Glutamatergic neuron (in vitro differentiated cells): ENCODE measurements around the gene CDSN. TPM values are rescaled to one million over a fixed set of nuclear protein-coding genes. Genes with fewer than 3 reads are reported as not detected.

Source experiments
- DNase-seq: peaks from one replicate; pipeline ENCODE4 v3.0.0; 2022
- H3K27ac Mint-ChIP-seq: one replicate; pipeline ENCODE4 v1.8.0; 2020; ENCODE audit warnings: mild to moderate bottlenecking, mixed read lengths, inconsistent platforms; ENCODE audit not compliant: unreplicated experiment
- H3K27me3 Mint-ChIP-seq: one replicate; pipeline ENCODE4 v1.8.0; 2020; ENCODE audit warnings: mild to moderate bottlenecking, moderate library complexity, mixed read lengths, inconsistent platforms; ENCODE audit not compliant: unreplicated experiment
- H3K36me3 Mint-ChIP-seq: one replicate; pipeline ENCODE4 v1.8.0; 2020; ENCODE audit warnings: mild to moderate bottlenecking, mixed read lengths, inconsistent platforms; ENCODE audit not compliant: unreplicated experiment
- H3K4me1 Mint-ChIP-seq: one replicate; pipeline ENCODE4 v1.8.0; 2020; ENCODE audit warnings: mild to moderate bottlenecking, low read depth, mixed read lengths, inconsistent platforms; ENCODE audit not compliant: unreplicated experiment
- H3K4me3 Mint-ChIP-seq: one replicate; pipeline ENCODE4 v1.8.0; 2020; ENCODE audit warnings: mild to moderate bottlenecking, mixed read lengths, inconsistent platforms; ENCODE audit not compliant: unreplicated experiment
- H3K9me3 Mint-ChIP-seq: one replicate; pipeline ENCODE4 v1.8.0; 2020; ENCODE audit warnings: mild to moderate bottlenecking, moderate library complexity, mixed read lengths, inconsistent platforms; ENCODE audit not compliant: unreplicated experiment
- total RNA-seq: library from RNA; stranded (reverse); fragmentation: NEBNext Ultra II Directional; extraction: Animal tissue kit (Norgen Biotek cat#: 25700); gene quantifications from one replicate; pipeline ENCODE4 v1.2.1, GENCODE V29; 2021; ENCODE audit not compliant: unreplicated experiment
- TF ChIP-seq, protein P1 (sequence below): fragments of 200-600 bp; sonication (generic); IDR thresholded peaks from one replicate; pipeline ENCODE4 v1.5.0; 2021; ENCODE audit not compliant: partially characterized antibody, unreplicated experiment

Gene CDSN
- total RNA-seq, 1 donor from 2014 or later = not detected

DNA sequence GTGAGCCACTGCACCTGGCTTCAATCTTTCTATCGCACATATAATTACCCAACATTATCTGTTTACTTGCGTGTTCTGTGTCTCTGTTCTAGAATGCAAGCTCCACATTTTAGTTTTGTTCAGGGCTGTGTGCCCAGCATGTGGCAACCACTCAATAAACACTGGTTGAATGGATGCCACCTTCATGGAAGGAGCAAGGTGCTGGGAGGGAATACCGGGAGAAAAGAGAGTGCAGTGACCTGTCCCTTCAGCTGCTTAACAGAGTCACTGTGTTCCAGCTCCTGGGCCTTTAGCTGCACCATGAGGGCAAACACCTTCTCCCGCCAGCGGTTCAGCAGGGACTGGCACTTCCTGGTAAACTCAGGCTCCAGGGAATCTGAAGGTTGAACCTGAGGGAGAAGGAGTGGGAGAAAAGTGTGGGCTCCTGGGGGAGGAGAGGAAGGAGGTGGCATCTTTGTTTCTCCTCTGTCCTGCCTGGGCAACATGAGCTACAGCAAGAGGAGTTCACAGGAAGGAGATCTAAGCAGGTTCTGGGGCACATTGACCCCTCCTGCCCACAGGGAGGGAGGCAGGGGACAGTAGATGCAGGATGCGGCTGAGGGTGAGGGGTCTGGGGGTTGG lies 29.7 kb upstream of the CDSN start:
- TF ChIP-seq, protein P1, sequence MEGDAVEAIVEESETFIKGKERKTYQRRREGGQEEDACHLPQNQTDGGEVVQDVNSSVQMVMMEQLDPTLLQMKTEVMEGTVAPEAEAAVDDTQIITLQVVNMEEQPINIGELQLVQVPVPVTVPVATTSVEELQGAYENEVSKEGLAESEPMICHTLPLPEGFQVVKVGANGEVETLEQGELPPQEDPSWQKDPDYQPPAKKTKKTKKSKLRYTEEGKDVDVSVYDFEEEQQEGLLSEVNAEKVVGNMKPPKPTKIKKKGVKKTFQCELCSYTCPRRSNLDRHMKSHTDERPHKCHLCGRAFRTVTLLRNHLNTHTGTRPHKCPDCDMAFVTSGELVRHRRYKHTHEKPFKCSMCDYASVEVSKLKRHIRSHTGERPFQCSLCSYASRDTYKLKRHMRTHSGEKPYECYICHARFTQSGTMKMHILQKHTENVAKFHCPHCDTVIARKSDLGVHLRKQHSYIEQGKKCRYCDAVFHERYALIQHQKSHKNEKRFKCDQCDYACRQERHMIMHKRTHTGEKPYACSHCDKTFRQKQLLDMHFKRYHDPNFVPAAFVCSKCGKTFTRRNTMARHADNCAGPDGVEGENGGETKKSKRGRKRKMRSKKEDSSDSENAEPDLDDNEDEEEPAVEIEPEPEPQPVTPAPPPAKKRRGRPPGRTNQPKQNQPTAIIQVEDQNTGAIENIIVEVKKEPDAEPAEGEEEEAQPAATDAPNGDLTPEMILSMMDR = no peak
- peaks cover 10% of the 10 kb centered on the region for H3K4me1 Mint-ChIP-seq
- H3K36me3 Mint-ChIP-seq = no peaks in the 10 kb centered on the region
- no peak overlapping the region for H3K27ac Mint-ChIP-seq
- peaks cover 5% of the 10 kb centered on the region for H3K27me3 Mint-ChIP-seq
- no peak overlapping the region for H3K4me3 Mint-ChIP-seq
- DNase-seq = no peak
- peaks cover 7% of the 10 kb centered on the region for H3K9me3 Mint-ChIP-seq

DNA sequence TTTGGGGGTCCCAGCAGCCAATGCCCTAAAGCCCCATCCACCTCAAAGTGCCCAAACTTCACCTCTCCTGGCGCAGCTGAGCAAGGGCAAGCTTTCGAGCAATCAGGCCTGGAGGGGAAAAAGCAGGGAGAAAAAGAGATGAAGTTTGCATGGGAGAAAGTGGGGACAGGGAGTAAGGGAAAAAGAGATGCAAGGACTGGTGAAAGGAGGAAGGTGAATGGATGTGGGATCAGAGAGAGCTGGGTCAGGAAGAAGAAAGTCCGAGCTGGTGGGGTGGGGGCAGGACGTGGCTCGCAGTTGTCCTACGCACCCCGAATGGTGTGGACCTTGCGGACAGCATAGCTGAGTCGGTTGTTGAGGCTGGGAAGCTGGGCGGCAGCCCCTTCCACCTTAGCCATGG lies 25.1 kb upstream of the CDSN start:
- DNase-seq = no peak
- peaks cover 10% of the 10 kb centered on the region for H3K9me3 Mint-ChIP-seq
- TF ChIP-seq, protein P1 = no peak
- peaks cover 7% of the 10 kb centered on the region for H3K27me3 Mint-ChIP-seq
- no peaks in the 10 kb centered on the region for H3K36me3 Mint-ChIP-seq
- peaks cover 26% of the 10 kb centered on the region for H3K4me1 Mint-ChIP-seq
- peak overlapping the region; percentile 1 for H3K27ac Mint-ChIP-seq
- no peak overlapping the region for H3K4me3 Mint-ChIP-seq

DNA sequence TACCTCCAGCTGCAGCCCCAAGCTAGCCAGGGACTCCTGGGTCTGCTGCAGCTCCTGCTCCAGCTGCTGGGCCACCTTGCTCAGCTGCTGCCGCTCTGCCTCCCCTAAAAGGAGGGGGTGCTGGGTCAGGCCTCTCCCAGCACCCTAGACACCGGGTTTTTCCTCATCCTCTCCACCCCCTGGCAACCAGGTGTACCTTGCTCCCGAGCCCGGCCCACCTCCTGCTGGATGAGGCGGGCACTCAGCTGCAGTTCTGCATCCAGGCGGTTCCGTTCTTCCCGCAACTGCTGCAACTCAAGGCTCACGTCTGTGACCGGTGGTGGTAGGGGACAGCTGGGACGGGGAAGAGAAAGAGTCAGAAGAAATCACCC lies 24.7 kb upstream of the CDSN start:
- TF ChIP-seq, protein P1 = no peak
- peaks cover 9% of the 10 kb centered on the region for H3K27me3 Mint-ChIP-seq
- no peaks in the 10 kb centered on the region for H3K36me3 Mint-ChIP-seq
- H3K27ac Mint-ChIP-seq = peak overlapping the region; percentile 55
- DNase-seq = no peak
- H3K4me3 Mint-ChIP-seq = no peak overlapping the region
- peaks cover 12% of the 10 kb centered on the region for H3K9me3 Mint-ChIP-seq
- H3K4me1 Mint-ChIP-seq = peaks cover 27% of the 10 kb centered on the region

DNA sequence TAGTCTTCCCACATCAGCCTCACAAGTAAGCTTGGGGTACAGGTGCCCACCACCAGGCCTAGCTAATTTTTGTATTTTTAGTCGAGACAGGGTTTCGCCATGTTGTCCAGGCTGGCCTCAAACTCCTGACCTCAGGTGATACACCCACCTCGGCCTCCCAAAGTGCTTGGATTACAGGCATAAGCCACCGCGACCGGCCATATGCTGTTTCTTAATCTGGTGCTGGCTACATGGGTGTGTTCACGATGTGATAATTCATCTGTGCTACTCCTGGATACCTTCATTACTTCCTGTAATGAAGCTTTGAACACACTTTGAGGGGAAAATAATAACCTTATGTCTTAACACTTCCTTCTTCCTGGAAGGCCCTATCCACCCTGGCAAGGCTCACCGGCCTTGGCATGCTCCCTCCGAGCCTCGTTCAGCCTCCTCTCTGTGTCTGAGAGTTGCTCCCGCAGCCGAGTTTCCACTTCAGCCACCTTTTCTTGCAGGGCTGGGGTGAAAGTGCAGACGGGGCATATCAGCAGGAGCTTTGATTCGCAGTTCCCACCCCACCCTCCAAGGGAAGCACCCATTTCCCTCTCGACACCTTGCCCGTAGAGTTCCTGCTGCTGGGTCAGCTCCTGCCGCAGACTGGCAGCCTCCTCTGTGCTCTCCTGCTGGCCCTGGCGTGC lies 24.2 kb upstream of the CDSN start:
- peaks cover 15% of the 10 kb centered on the region for H3K9me3 Mint-ChIP-seq
- H3K4me1 Mint-ChIP-seq = peaks cover 31% of the 10 kb centered on the region

More for the DNA sequence above, 24.2 kb upstream of the CDSN start:
- Mint-ChIP-seq H3K27me3 (peaks cover 9% of the 10 kb centered on the region), H3K27ac (peak overlapping the region; percentile 68), H3K36me3 (no peaks in the 10 kb centered on the region), H3K4me3 (no peak overlapping the region)
- DNase-seq = no peak
- TF ChIP-seq, protein P1 = no peak
